ENCODE measurements around the gene RAI1.

Gene RAI1

DNA sequence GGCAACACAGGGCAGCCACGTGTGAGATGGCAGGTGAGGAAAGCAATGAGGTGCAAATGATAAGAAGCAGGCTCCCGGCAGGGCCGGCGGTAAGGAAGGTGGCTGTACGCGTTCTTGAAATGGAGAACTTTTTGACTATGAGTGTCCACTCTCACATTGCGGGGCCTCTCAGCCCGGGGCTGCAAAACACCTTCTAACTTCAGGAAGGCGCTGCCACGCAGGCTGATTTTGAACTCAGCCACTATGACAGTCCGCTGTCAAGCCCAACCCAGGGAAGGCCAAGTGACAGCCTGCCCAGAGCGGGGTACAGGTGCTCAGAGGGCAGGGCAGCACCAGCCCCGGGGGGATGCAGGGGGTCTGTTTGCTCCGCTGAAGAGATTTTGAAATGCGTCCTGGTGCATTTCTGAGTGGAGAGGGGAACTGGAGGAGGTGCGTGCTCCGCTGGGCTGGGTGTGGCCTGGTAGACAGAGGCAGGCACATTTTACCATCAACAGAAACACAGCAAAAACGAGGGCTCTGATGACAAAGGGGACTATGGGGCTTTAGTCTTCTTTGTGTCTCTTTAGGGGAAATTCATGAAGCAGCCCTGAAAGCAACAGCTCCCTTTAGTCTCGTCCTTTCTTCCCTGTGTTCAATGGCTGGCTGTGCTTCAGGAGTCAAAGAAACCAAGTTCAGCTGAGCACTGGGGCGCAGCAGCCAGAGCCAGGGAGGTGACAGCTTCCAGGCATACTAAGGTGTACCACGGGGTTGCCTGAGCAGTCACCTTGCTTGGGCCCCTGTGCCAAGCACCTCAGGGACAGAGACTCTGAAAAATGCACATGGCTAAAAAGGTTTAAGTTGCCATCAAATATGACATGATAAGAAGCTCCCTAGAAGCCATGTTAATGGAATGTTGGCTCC lies 170.1 kb downstream of the RAI1 start (continued):
- no peak for TF ChIP-seq CREB5 (CRISPR knock-in tag; IDR thresholded peaks at IDR 0.05; ENCODE audit: low read depth)
- no peak for TF ChIP-seq ZFP30 (CRISPR knock-in tag; IDR thresholded peaks at IDR 0.05)
- no peak for TF ChIP-seq ZNF70 (CRISPR knock-in tag; IDR thresholded peaks at IDR 0.05)
- TF ChIP-seq, protein P1, sequence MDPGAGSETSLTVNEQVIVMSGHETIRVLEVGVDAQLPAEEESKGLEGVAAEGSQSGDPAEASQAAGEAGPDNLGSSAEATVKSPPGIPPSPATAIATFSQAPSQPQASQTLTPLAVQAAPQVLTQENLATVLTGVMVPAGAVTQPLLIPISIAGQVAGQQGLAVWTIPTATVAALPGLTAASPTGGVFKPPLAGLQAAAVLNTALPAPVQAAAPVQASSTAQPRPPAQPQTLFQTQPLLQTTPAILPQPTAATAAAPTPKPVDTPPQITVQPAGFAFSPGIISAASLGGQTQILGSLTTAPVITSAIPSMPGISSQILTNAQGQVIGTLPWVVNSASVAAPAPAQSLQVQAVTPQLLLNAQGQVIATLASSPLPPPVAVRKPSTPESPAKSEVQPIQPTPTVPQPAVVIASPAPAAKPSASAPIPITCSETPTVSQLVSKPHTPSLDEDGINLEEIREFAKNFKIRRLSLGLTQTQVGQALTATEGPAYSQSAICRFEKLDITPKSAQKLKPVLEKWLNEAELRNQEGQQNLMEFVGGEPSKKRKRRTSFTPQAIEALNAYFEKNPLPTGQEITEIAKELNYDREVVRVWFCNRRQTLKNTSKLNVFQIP (CRISPR knock-in tag; IDR thresholded peaks at IDR 0.05; ENCODE audit: borderline replicate concordance, low read depth): no peak
- no peak for TF ChIP-seq CSDC2 (CRISPR knock-in tag; IDR thresholded peaks at IDR 0.05)

DNA sequence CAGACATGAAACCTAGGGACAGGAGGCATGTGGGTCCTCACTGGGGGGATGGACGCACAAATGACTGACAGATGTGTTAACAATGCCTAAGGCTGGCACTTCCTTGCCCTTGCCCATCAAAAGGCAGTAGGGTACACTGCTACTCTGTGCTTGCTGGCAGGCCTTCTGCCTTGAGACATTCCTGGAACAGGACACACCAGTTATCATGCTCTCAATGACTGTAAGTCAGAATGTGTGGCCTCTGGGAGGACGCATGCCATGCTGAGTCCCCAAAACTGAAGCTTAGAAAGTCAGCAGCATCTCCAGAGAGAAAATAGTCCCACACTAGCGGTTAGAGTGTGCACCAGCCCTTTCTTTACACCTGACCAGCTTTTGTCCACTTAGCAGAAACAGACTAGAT lies 171.7 kb downstream of the RAI1 start:
- TF ChIP-seq SNAI2 (CRISPR knock-in tag; IDR thresholded peaks at IDR 0.05) (no peak), OSR1 (CRISPR knock-in tag; IDR thresholded peaks at IDR 0.05) (no peak), ISL1 (CRISPR knock-in tag; IDR thresholded peaks at IDR 0.05) (no peak), CSRNP3 (CRISPR knock-in tag; IDR thresholded peaks at IDR 0.05) (no peak), ZNF565 (CRISPR knock-in tag; conservative IDR thresholded peaks at IDR 0.05; ENCODE audit: low read depth) (no peak), ESRRG (CRISPR knock-in tag; IDR thresholded peaks at IDR 0.05) (no peak), BACH2 (CRISPR knock-in tag; IDR thresholded peaks at IDR 0.05; ENCODE audit: borderline replicate concordance) (no peak), TOX (CRISPR knock-in tag; IDR thresholded peaks at IDR 0.05; ENCODE audit: borderline replicate concordance) (no peak), PATZ1 (CRISPR knock-in tag; IDR thresholded peaks at IDR 0.05; ENCODE audit: borderline replicate concordance) (no peak), ARNTL (CRISPR knock-in tag; IDR thresholded peaks at IDR 0.05; ENCODE audit: borderline replicate concordance, low read depth) (no peak), ZNF8 (CRISPR knock-in tag; IDR thresholded peaks at IDR 0.05) (no peak), ZNF70 (CRISPR knock-in tag; IDR thresholded peaks at IDR 0.05) (no peak), PPARA (CRISPR knock-in tag; IDR thresholded peaks at IDR 0.05; ENCODE audit: borderline replicate concordance) (no peak), RARB (CRISPR knock-in tag; IDR thresholded peaks at IDR 0.05) (no peak), ZFP30 (CRISPR knock-in tag; IDR thresholded peaks at IDR 0.05) (no peak), ZFP3 (CRISPR knock-in tag; IDR thresholded peaks at IDR 0.05) (no peak), GLIS3 (CRISPR knock-in tag; IDR thresholded peaks at IDR 0.05) (no peak)
- TF ChIP-seq, protein P2, sequence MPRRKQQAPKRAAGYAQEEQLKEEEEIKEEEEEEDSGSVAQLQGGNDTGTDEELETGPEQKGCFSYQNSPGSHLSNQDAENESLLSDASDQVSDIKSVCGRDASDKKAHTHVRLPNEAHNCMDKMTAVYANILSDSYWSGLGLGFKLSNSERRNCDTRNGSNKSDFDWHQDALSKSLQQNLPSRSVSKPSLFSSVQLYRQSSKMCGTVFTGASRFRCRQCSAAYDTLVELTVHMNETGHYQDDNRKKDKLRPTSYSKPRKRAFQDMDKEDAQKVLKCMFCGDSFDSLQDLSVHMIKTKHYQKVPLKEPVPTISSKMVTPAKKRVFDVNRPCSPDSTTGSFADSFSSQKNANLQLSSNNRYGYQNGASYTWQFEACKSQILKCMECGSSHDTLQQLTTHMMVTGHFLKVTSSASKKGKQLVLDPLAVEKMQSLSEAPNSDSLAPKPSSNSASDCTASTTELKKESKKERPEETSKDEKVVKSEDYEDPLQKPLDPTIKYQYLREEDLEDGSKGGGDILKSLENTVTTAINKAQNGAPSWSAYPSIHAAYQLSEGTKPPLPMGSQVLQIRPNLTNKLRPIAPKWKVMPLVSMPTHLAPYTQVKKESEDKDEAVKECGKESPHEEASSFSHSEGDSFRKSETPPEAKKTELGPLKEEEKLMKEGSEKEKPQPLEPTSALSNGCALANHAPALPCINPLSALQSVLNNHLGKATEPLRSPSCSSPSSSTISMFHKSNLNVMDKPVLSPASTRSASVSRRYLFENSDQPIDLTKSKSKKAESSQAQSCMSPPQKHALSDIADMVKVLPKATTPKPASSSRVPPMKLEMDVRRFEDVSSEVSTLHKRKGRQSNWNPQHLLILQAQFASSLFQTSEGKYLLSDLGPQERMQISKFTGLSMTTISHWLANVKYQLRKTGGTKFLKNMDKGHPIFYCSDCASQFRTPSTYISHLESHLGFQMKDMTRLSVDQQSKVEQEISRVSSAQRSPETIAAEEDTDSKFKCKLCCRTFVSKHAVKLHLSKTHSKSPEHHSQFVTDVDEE (CRISPR knock-in tag; IDR thresholded peaks at IDR 0.05): no peak
- TF ChIP-seq, protein P1 (CRISPR knock-in tag; IDR thresholded peaks at IDR 0.05; ENCODE audit: borderline replicate concordance, low read depth): no peak
- ATAC-seq: no peak

Measured in SK-N-SH treated with all-trans-retinoic acid at 6 μM for 48 hours (cell line).